Psoas muscle (tissue), 8 donors: ENCODE data around the gene BOC. TPM values are rescaled to one million over a fixed set of nuclear protein-coding genes. Genes with fewer than 3 reads are reported as not detected.

Experiments
- ATAC-seq, 4 donors: fragments of 200-7000 bp; cut with Tn5 transposase; one replicate each; pipeline ENCODE4 v1.9.1; 2020; ENCODE audit warnings: moderate library complexity in 3 of 4, mild to moderate bottlenecking in 2 of 4
- DNase-seq, 2 donors: peaks; one replicate each; pipeline ENCODE4 v3.0.0-alpha.2; 2020
- H3K27ac ChIP-seq: fragments of 200-600 bp; one replicate; pipeline ENCODE4 v1.8.0; 2022
- H3K27me3 ChIP-seq, 3 donors: fragments of 200-600 bp in 1 of 3; one replicate each; pipeline versions ENCODE4 v1.6.1 to v1.8.0; 2013 to 2022; ENCODE audit warnings: low read length in 2 of 3, mild to moderate bottlenecking in 2 of 3, moderate library complexity in 1 of 3; ENCODE audit not compliant: insufficient read depth in 3 of 3
- H3K36me3 ChIP-seq, 2 donors: fragments of 200-600 bp in 1 of 2; one replicate each; pipeline versions ENCODE4 v1.6.1 to v1.8.0; 2013 to 2022; ENCODE audit warnings: low read depth in 1 of 2, mild to moderate bottlenecking in 1 of 2, moderate library complexity in 1 of 2; ENCODE audit not compliant: insufficient read depth in 1 of 2
- H3K4me1 ChIP-seq: fragments of 200-600 bp; one replicate; pipeline ENCODE4 v1.8.0; 2022
- H3K4me3 ChIP-seq: fragments of 200-600 bp; one replicate; pipeline ENCODE4 v1.8.0; 2022; ENCODE audit warnings: mild to moderate bottlenecking
- H3K9me3 ChIP-seq: fragments of 200-600 bp; one replicate; pipeline ENCODE4 v1.8.0; 2022
- WGBS, 3 donors: extraction: QIAGEN DNeasy Blood & Tissue Kit; methylation state at CpG; one replicate each; pipeline versions ENCODE4 v1.1.6 to v1.1.7; 2013; 5-methylcytosine and 5-hydroxymethylcytosine counted together
- intact Hi-C, 2 donors: fragments of 100-400 bp; cut with DNase I; formaldehyde crosslinking; loops; one replicate each; pipeline versions ENCODE4 v1.11.0 to v1.14.2; 2022
- polyA plus RNA-seq, 3 donors: library from polyadenylated mRNA; stranded (reverse); fragments of 200-250 nt; gene quantifications; one replicate each; pipeline ENCODE4 v1.2.3, GENCODE V29; 2013
- total RNA-seq, 4 donors: library from RNA; stranded (reverse); fragmentation: NEBNext Ultra II Directional in 2 of 4; extraction: Animal tissue kit (Norgen Biotek cat#: 25700) in 2 of 4; gene quantifications; one replicate each; pipeline versions ENCODE4 v1.2.1 to v1.2.4, GENCODE V29; 2021 to 2023
- TF ChIP-seq, protein P1 (sequence below): fragments of 200-600 bp; IDR thresholded peaks from one replicate; pipeline ENCODE4 v1.8.0; 2022; ENCODE audit warnings: antibody characterized with exemption
- donor health status: healthy with polysubstance abuse.
- donor health status: DM: no; HTN: no; CAD: no; lungs with moderate emphysema.
- donor health status: Bipolar disorder and iron deficiency.
- donor health status: healthy.
- donor health status: DM: yes; HTN: yes; CAD: no.
- donor health status: DM: no; HTN: no; CAD: no.
- donor health status: DM: no; HTN: no; CAD: no.
- donor health status: DM: yes; HTN: yes; CAD: no.

Gene BOC
- total and polyA plus RNA-seq, 7 donors: 1.1 to 15.4 (median 3.8) TPM

DNA sequence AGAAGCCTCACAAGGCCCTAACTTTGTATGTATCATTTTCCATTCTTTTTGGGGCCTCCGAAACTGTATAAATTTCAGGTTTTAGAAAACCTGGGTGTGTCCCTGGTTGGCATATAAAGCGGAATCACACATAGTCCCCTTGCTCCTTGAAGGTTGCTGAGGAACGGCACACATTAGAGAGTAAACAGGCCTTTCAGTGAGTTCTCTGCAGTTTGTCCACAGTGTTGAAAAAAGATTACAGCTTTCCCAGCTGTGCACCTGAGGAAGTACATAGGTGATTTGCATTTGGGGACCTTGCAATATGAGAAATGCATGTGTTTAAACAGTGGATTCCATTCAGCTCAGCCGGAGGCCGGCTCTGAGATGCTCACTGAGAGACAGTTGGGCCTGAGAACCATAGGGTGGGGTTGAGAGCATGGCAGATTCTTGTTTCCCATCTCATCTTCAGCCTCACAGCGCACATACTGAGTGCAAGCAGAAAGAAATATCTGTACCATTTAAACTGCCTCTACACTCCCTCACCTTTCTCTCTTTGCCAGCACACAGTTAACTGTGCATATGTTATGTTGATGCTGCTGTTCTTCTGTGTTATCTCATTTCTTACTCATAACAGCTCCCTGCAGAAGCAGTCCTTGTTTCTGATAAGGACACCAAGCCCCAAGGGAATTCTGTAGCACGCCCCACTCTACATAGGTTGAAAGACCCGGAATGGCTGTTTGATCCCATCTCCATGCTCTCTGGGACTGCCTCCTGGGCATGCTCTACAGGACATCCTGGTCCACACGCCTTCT, 60.4 kb downstream of the BOC start:
- Histone ChIP-seq H3K36me3 (no peaks in the 10 kb centered on the region), H3K4me1 (no peaks in the 10 kb centered on the region), H3K9me3 (no peaks in the 10 kb centered on the region), H3K27ac (no peak overlapping the region), H3K4me3 (no peak overlapping the region), H3K27me3 (no peaks in the 10 kb centered on the region)
- DNase-seq: no peak
- TF ChIP-seq, protein P1, sequence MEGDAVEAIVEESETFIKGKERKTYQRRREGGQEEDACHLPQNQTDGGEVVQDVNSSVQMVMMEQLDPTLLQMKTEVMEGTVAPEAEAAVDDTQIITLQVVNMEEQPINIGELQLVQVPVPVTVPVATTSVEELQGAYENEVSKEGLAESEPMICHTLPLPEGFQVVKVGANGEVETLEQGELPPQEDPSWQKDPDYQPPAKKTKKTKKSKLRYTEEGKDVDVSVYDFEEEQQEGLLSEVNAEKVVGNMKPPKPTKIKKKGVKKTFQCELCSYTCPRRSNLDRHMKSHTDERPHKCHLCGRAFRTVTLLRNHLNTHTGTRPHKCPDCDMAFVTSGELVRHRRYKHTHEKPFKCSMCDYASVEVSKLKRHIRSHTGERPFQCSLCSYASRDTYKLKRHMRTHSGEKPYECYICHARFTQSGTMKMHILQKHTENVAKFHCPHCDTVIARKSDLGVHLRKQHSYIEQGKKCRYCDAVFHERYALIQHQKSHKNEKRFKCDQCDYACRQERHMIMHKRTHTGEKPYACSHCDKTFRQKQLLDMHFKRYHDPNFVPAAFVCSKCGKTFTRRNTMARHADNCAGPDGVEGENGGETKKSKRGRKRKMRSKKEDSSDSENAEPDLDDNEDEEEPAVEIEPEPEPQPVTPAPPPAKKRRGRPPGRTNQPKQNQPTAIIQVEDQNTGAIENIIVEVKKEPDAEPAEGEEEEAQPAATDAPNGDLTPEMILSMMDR: no peak
- WGBS, 3 donors: 92 to 95% (median 94%) methylated on average over 9 of the region's 9 CpGs
- intact Hi-C loops: no loop called here
- no peak for ATAC-seq

DNA sequence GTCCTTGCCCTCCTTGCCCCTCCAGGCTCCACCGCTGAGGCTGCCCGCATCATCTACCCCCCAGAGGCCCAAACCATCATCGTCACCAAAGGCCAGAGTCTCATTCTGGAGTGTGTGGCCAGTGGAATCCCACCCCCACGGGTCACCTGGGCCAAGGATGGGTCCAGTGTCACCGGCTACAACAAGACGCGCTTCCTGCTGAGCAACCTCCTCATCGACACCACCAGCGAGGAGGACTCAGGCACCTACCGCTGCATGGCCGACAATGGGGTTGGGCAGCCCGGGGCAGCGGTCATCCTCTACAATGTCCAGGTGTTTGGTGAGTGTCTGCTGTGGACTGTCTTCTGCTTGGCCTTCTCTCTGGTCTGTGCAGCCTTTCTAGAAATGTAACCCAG, 61.0 kb downstream of the BOC start:
- no peak for DNase-seq
- Histone ChIP-seq H3K27ac (no peak overlapping the region), H3K27me3 (no peaks in the 10 kb centered on the region), H3K9me3 (no peaks in the 10 kb centered on the region), H3K36me3 (no peaks in the 10 kb centered on the region), H3K4me1 (no peaks in the 10 kb centered on the region), H3K4me3 (no peak overlapping the region)
- intact Hi-C loops: no loop called here
- WGBS, 3 donors: 95 to 98% (median 96%) methylated on average over 13 of the region's 13 CpGs
- TF ChIP-seq, protein P1: no peak
- no peak for ATAC-seq

DNA sequence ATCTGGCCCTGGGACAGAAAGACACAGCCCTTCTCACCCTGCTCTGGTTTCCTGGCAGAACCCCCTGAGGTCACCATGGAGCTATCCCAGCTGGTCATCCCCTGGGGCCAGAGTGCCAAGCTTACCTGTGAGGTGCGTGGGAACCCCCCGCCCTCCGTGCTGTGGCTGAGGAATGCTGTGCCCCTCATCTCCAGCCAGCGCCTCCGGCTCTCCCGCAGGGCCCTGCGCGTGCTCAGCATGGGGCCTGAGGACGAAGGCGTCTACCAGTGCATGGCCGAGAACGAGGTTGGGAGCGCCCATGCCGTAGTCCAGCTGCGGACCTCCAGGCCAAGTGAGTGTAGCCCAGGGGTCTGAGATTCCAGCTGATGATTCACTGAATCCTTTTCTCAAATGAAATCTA, 61.7 kb downstream of the BOC start:
- no peaks in the 10 kb centered on the region for H3K4me1 ChIP-seq
- no peaks in the 10 kb centered on the region for H3K27me3 ChIP-seq
- H3K9me3 ChIP-seq: no peaks in the 10 kb centered on the region
- H3K4me3 ChIP-seq: no peak overlapping the region
- intact Hi-C loops: no loop called here
- no peaks in the 10 kb centered on the region for H3K36me3 ChIP-seq
- WGBS, 3 donors: 93 to 98% (median 95%) methylated on average over 15 of the region's 15 CpGs
- DNase-seq (peak in 1 of 2 donors; percentile 46), ATAC-seq (no peak)
- no peak overlapping the region for H3K27ac ChIP-seq
- TF ChIP-seq, protein P1: no peak

DNA sequence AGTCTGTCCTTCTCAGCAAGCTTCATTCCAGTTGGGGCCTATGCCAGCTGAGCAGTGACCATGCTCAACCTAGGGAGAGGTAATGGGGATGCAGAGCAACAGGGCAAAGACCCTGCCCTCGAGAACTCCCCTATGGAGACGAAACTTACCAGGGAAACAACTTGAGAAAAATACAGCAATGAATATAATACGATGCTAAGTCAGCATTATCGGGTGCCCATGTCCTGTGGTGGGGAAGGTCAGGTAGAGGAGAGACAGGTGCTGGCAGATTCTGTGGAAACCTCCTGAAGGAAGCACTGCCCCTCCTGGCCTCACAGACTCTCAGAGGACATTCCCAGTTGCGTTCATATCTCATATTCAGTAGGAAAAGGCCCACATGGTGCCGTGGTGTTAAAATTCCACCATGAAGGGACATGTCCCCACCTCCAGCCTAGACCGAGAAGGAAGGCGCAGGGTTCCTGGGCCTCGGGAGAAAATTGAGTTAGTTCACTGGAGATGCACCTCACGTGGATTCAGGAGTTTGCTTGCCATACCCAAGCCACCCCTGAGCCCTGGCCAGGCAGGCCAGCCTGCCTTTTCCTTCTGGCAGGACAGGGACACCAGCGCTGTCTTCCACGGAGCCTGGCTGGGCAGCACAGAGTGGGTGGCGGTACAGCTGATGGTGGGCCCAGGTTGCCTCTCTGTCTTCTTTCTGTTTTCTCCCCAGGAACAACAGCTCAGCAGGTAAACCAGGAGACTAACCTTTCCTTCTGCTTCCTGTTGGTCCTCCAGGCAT, 62.4 kb downstream of the BOC start:
- H3K36me3 ChIP-seq: no peaks in the 10 kb centered on the region
- H3K4me3 ChIP-seq: no peak overlapping the region
- H3K27me3 ChIP-seq: no peaks in the 10 kb centered on the region
- ATAC-seq (no peak), DNase-seq (no peak)
- WGBS, 3 donors: 94 to 96% (median 95%) methylated on average over 13 of the region's 13 CpGs
- no peaks in the 10 kb centered on the region for H3K4me1 ChIP-seq
- no peaks in the 10 kb centered on the region for H3K9me3 ChIP-seq
- intact Hi-C loops: no loop called here
- no peak overlapping the region for H3K27ac ChIP-seq
- TF ChIP-seq, protein P1: no peak
